ENCODE results near the gene FUBP3.

Gene FUBP3

GRCh38 chr9:130607640-130608420 lies 28.5 kb downstream of the FUBP3 start:
- DNase-seq (ENCODE audit: low spot score) = no peak

GRCh38 chr9:130608554-130609134 lies 29.3 kb downstream of the FUBP3 start:
- no peak for DNase-seq (ENCODE audit: low spot score)

- no peak for DNase-seq (ENCODE audit: low spot score)
Observed at GRCh38 chr9:130609163-130609562, 29.8 kb downstream of the FUBP3 start.

- DNase-seq (ENCODE audit: low spot score) = no peak
Observed at GRCh38 chr9:130610862-130611707, 31.7 kb downstream of the FUBP3 start.

- no peak for DNase-seq (ENCODE audit: low spot score)
Observed at GRCh38 chr9:130616451-130616850, 37.1 kb downstream of the FUBP3 start.

- DNase-seq (ENCODE audit: low spot score) = no peak
Observed at GRCh38 chr9:130623466-130623865, 44.1 kb downstream of the FUBP3 start.

GRCh38 chr9:130624154-130624553 lies 44.8 kb downstream of the FUBP3 start:
- DNase-seq (ENCODE audit: low spot score) = no peak

GRCh38 chr9:130626249-130626996 lies 47.0 kb downstream of the FUBP3 start:
- no peak for DNase-seq (ENCODE audit: low spot score)

- DNase-seq (ENCODE audit: low spot score) = no peak
Observed at GRCh38 chr9:130627051-130627450, 47.7 kb downstream of the FUBP3 start.

- DNase-seq (ENCODE audit: low spot score) = no peak
Observed at GRCh38 chr9:130627896-130628792, 48.8 kb downstream of the FUBP3 start.

- DNase-seq (ENCODE audit: low spot score) = no peak
Observed at GRCh38 chr9:130629443-130630070, 50.2 kb downstream of the FUBP3 start.

- DNase-seq (ENCODE audit: low spot score) = no peak
Observed at GRCh38 chr9:130630071-130630450, 50.7 kb downstream of the FUBP3 start.

GRCh38 chr9:130630506-130631330 lies 51.3 kb downstream of the FUBP3 start:
- DNase-seq (ENCODE audit: low spot score) = no peak

- DNase-seq (ENCODE audit: low spot score) = no peak
Observed at GRCh38 chr9:130631331-130632080, 52.1 kb downstream of the FUBP3 start.

- no peak for DNase-seq (ENCODE audit: low spot score)
Observed at GRCh38 chr9:130632081-130632710, 52.8 kb downstream of the FUBP3 start.

- DNase-seq (ENCODE audit: low spot score) = no peak
Observed at GRCh38 chr9:130632841-130633240, 53.5 kb downstream of the FUBP3 start.

GRCh38 chr9:130633336-130634190 lies 54.2 kb downstream of the FUBP3 start:
- no peak for DNase-seq (ENCODE audit: low spot score)
